ENCODE data around the gene UGT2B17. TPM values are rescaled to one million over a fixed set of nuclear protein-coding genes. Genes with fewer than 3 reads are reported as not detected.
"Not testable (repeated sequence)": the region's sequence is repeated elsewhere in the genome, so short reads cannot be mapped to it uniquely, and the experiment has no call there.

The UGT2B17 gene
- total RNA-seq, 1 experiment from 2014 or later = not detected

DNA sequence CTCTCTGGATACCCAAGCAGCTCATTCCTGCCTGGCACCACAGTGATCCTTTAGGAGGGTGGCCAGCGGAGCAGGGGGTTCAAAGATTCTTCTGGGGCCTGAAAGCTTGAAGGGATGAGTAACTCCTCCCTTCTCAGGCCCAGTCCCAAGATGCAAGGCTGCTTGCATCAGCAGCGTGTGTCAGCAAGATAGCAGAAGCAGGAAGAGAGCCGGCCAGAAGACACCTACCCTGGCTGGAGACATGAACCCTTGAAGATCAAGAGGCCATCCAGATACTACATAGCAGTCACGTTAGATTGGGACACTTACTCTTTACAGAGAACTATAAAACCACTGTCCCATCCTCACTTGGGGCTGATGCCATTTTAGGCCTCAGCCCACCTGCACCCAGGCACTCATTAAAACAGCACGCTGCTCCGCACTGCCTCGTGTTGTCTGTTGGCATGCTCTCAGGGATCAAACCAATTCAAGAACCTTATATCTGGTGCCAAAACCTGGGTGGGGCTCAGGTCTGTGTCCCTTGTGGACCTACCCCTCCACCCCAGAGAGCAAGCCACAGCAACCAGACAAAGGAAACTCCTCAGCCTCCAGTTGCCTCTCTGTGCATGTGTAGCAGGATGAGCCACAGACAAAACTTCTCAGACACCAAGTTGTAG lies 6.5 kb downstream of the UGT2B17 start:
- H3K27me3 Mint-ChIP-seq (ENCODE audit: insufficient read depth, unreplicated experiment) = no peaks in the 10 kb centered on the region
- no TSS peak for BruUV-seq (replicated peaks)
- CTCF ChIA-PET = no interaction called here
- H3K9me3 Mint-ChIP-seq (ENCODE audit: unreplicated experiment) = no peaks in the 10 kb centered on the region
- no peak overlapping the region for H3K4me3 Mint-ChIP-seq (ENCODE audit: unreplicated experiment)
- peaks cover 6% of the 10 kb centered on the region for H3K4me1 Mint-ChIP-seq (ENCODE audit: insufficient read depth, unreplicated experiment)
- POLR2A ChIA-PET = no interaction called here
- H3K27ac Mint-ChIP-seq (ENCODE audit: low read depth, unreplicated experiment) = no peak overlapping the region
- no peak for TF ChIP-seq CTCF (IDR thresholded peaks at IDR 0.05; ENCODE audit: unreplicated experiment)
- no peak for DNase-seq (ENCODE audit: unreplicated experiment)
- H3K36me3 Mint-ChIP-seq (ENCODE audit: insufficient read depth, unreplicated experiment) = no peaks in the 10 kb centered on the region
- intact Hi-C loops (cut with micrococcal nuclease) = no loop called here

GRCh38 chr4:68569036-68569435 lies 7.1 kb downstream of the UGT2B17 start:
- H3K9me3 Mint-ChIP-seq (ENCODE audit: unreplicated experiment); H3K27me3 Mint-ChIP-seq (ENCODE audit: insufficient read depth, unreplicated experiment); POLR2A ChIA-PET; CTCF ChIA-PET; DNase-seq (ENCODE audit: unreplicated experiment); intact Hi-C loops (cut with micrococcal nuclease); H3K36me3 Mint-ChIP-seq (ENCODE audit: insufficient read depth, unreplicated experiment); H3K4me3 Mint-ChIP-seq (ENCODE audit: unreplicated experiment); H3K4me1 Mint-ChIP-seq (ENCODE audit: insufficient read depth, unreplicated experiment); BruUV-seq (replicated peaks); H3K27ac Mint-ChIP-seq (ENCODE audit: low read depth, unreplicated experiment): not testable (repeated sequence)

DNA sequence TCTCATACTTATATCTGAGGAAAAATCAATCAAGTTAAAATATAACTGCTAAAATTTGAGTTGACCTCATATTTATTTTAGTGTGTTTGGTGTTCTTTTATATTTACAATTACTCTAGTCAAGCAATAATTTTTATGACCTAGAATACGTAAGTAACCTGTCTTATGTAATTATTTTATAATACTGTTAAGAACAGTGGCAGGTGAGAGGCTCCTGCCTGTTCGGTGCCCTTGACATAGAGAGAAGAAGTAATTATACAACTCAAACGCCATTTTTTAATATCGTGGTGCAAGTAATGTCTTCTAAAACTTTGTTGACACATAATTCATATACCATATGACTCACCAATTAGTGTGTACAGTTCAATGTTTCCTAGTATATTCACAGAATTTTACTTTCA lies 7.6 kb downstream of the UGT2B17 start:
- intact Hi-C loops (cut with micrococcal nuclease); BruUV-seq (replicated peaks); H3K4me3 Mint-ChIP-seq (ENCODE audit: unreplicated experiment); DNase-seq (ENCODE audit: unreplicated experiment); H3K36me3 Mint-ChIP-seq (ENCODE audit: insufficient read depth, unreplicated experiment); H3K27me3 Mint-ChIP-seq (ENCODE audit: insufficient read depth, unreplicated experiment); H3K9me3 Mint-ChIP-seq (ENCODE audit: unreplicated experiment); POLR2A ChIA-PET; H3K4me1 Mint-ChIP-seq (ENCODE audit: insufficient read depth, unreplicated experiment); CTCF ChIA-PET; H3K27ac Mint-ChIP-seq (ENCODE audit: low read depth, unreplicated experiment): not testable (repeated sequence)

GRCh38 chr4:68566364-68566763 lies 9.8 kb downstream of the UGT2B17 start:
- H3K4me1 Mint-ChIP-seq (ENCODE audit: insufficient read depth, unreplicated experiment); H3K27me3 Mint-ChIP-seq (ENCODE audit: insufficient read depth, unreplicated experiment); H3K4me3 Mint-ChIP-seq (ENCODE audit: unreplicated experiment); BruUV-seq (replicated peaks); CTCF ChIA-PET; intact Hi-C loops (cut with micrococcal nuclease); H3K9me3 Mint-ChIP-seq (ENCODE audit: unreplicated experiment); H3K36me3 Mint-ChIP-seq (ENCODE audit: insufficient read depth, unreplicated experiment); H3K27ac Mint-ChIP-seq (ENCODE audit: low read depth, unreplicated experiment); POLR2A ChIA-PET; DNase-seq (ENCODE audit: unreplicated experiment): not testable (repeated sequence)

- POLR2A ChIA-PET; intact Hi-C loops (cut with micrococcal nuclease): not testable (repeated sequence)
Measured at GRCh38 chr4:68565082-68565481, 11.0 kb downstream of the UGT2B17 start.

DNA sequence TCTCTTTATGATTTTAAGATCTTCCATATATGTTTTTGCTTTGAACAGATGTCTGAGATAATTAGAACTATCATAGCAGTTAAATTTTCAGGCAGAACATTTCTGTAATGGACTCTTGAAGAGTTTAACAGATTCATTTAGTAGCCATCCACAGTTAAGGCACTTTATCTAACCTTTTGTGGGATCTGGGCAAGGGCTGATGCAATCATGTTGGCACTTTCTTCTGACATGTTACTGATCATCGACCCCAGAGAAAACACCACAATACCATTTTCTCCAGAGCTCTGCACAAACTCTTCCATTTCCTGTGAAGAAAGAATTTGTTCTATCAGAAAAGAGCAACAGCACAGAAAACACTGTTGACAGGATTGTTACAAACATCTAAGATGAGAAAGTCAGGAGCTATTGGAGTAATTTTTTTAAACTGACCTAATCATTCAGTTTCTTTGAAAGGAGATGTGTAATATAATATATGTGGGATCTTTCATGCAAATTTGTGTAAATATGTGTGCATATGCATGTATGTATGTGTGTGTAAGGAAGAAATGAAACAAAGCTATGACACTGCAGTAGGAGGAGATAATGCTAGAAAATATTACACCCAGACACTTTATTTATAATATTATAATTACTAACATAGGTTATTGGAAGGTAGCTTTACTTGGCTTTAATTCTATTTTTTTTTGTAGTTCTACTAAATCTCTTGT lies 15.6 kb downstream of the UGT2B17 start:
- BruUV-seq (replicated peaks); CTCF ChIA-PET; H3K9me3 Mint-ChIP-seq (ENCODE audit: unreplicated experiment); H3K36me3 Mint-ChIP-seq (ENCODE audit: insufficient read depth, unreplicated experiment); H3K27me3 Mint-ChIP-seq (ENCODE audit: insufficient read depth, unreplicated experiment); H3K4me1 Mint-ChIP-seq (ENCODE audit: insufficient read depth, unreplicated experiment); DNase-seq (ENCODE audit: unreplicated experiment); H3K4me3 Mint-ChIP-seq (ENCODE audit: unreplicated experiment); intact Hi-C loops (cut with micrococcal nuclease); H3K27ac Mint-ChIP-seq (ENCODE audit: low read depth, unreplicated experiment); POLR2A ChIA-PET: not testable (repeated sequence)

More at GRCh38 chr4:68565082-68565481, 11.0 kb downstream of the UGT2B17 start:
- H3K4me3 Mint-ChIP-seq (ENCODE audit: unreplicated experiment); H3K9me3 Mint-ChIP-seq (ENCODE audit: unreplicated experiment); H3K27me3 Mint-ChIP-seq (ENCODE audit: insufficient read depth, unreplicated experiment); H3K4me1 Mint-ChIP-seq (ENCODE audit: insufficient read depth, unreplicated experiment); BruUV-seq (replicated peaks); H3K36me3 Mint-ChIP-seq (ENCODE audit: insufficient read depth, unreplicated experiment); H3K27ac Mint-ChIP-seq (ENCODE audit: low read depth, unreplicated experiment); DNase-seq (ENCODE audit: unreplicated experiment); CTCF ChIA-PET: not testable (repeated sequence)

- H3K9me3 Mint-ChIP-seq (ENCODE audit: unreplicated experiment); H3K4me1 Mint-ChIP-seq (ENCODE audit: insufficient read depth, unreplicated experiment); H3K27ac Mint-ChIP-seq (ENCODE audit: low read depth, unreplicated experiment); POLR2A ChIA-PET; intact Hi-C loops (cut with micrococcal nuclease); CTCF ChIA-PET; H3K27me3 Mint-ChIP-seq (ENCODE audit: insufficient read depth, unreplicated experiment); H3K36me3 Mint-ChIP-seq (ENCODE audit: insufficient read depth, unreplicated experiment); H3K4me3 Mint-ChIP-seq (ENCODE audit: unreplicated experiment); DNase-seq (ENCODE audit: unreplicated experiment); BruUV-seq (replicated peaks): not testable (repeated sequence)
Measured at GRCh38 chr4:68553830-68554229, 22.3 kb downstream of the UGT2B17 start.

GRCh38 chr4:68552818-68553811 lies 23.0 kb downstream of the UGT2B17 start:
- H3K4me1 Mint-ChIP-seq (ENCODE audit: insufficient read depth, unreplicated experiment); H3K4me3 Mint-ChIP-seq (ENCODE audit: unreplicated experiment); BruUV-seq (replicated peaks); H3K36me3 Mint-ChIP-seq (ENCODE audit: insufficient read depth, unreplicated experiment); H3K27me3 Mint-ChIP-seq (ENCODE audit: insufficient read depth, unreplicated experiment); intact Hi-C loops (cut with micrococcal nuclease); POLR2A ChIA-PET; DNase-seq (ENCODE audit: unreplicated experiment); H3K9me3 Mint-ChIP-seq (ENCODE audit: unreplicated experiment); H3K27ac Mint-ChIP-seq (ENCODE audit: low read depth, unreplicated experiment): not testable (repeated sequence)
- CTCF ChIA-PET = interaction anchor here (0.6 to 0.7 kb wide), 2 partner anchors 110 to 1104 kb away, joined by 3 read pairs; no protein-coding TSS in a partner anchor
